Measurements from ENCODE around the gene PPP4R2.
"Not testable (repeated sequence)": the region's sequence is repeated elsewhere in the genome, so short reads cannot be mapped to it uniquely, and the experiment has no call there.

PPP4R2 gene

GRCh38 chr3:73026760-73027113 lies 30.1 kb downstream of the PPP4R2 start:
- no peak for DNase-seq

DNA sequence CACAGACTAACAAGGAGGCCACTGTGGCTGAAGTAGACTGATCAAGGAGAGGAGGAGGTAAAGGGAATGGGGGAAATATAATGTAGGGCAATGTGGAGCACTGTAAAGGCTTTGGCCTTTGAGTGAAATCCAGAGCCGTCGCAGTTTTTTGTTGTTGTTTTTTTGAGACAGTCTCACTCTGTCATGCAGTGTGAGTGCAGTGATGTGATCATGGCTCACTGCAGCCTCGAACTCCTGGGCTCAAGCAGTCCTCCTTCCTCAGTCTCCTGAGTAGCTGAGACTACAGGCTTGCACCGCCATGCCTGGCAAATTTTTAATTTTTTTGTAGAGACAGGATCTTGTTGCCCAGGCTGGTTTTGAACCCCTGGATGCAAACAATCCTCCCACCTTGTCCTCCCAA lies 32.2 kb downstream of the PPP4R2 start:
- DNase-seq: no peak

DNA sequence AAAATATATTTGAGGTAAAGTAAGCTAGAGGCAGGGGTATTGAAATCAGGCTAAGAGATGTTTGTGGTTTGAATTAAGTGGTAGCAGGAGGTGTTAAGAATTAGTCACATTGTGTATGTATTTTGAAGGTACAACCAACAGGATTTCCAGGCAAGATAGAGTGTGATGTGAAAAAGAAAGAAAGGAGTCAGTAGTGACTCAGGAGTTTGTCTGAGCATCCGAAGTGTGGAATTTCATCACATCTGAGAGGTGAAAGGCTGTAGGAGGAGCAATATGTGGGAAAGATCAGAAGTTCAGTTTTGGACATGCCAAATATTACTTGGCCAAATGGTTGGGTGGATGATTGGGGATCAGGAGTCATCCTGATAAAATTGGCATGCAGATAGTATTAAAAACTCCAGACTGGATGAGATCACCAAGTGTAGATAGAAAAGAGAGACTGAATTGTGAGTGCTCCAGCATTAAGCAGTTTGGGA lies 32.7 kb downstream of the PPP4R2 start:
- no peak for DNase-seq

- no peak for DNase-seq
Measured at GRCh38 chr3:73030073-73030597, 33.5 kb downstream of the PPP4R2 start.

DNA sequence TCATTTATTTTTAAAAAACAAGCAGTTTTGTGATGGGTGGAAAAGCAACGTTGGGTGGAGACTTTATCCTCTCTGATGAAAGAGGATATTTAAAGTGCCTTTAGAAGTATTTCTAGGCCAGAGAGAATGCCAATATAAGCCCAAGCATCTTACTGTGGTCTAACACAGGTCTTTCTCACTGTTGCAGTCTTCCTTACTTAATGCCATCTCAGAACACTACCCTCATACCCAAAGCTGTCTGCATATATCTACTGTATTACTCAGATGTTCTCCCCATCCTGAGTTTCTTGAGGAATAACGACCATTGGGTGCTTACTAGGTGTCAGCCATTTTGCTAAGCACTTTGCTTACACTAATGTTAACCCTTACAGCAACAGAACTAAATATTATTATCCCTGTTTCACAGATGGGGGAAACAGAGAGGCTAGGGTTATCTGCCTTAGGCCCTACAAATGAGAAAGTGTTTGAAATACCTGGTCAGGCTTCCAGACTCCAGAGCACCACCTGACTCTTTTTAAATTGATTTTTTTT lies 35.0 kb downstream of the PPP4R2 start:
- no peak for DNase-seq

DNA sequence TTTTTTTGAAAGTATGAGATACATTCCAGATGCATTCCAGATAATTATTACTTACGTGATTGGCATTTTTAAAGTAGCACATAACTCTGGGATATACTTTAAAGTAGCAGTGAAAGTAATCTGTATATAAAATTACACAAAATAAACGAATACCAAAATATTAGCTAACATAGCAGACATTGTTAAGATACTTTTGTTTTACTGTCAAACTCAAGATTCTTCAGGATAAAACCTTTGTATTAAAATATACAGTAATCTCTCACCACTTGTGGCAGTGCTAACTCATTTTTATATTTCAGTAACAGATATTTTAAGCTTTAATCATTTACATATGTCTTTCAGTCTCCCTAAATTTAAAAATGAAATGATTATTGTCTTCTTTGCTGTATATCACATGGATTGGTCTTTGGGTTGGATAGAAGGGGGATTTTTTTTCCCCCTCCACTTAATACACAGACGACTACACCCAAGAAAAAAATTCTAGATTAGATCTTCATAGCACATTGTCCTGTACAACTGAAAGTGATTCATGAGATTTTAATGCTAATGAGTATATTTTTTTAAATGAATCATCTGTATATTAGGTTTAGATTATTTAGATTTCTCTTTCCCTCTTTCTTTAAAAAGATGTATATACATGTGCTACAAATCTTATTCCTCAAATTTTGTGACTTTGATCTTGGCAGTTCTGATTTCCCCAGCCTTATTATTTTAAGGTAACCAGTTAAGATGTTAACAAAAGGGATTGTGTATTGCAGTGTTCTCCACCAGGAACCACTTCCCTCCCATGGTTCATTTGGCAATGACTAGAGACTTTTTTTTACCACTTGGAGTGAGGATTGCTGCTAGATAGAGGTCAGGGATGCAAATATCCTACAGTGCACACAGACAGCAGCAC lies 40.3 kb downstream of the PPP4R2 start:
- DNase-seq: no peak

DNA sequence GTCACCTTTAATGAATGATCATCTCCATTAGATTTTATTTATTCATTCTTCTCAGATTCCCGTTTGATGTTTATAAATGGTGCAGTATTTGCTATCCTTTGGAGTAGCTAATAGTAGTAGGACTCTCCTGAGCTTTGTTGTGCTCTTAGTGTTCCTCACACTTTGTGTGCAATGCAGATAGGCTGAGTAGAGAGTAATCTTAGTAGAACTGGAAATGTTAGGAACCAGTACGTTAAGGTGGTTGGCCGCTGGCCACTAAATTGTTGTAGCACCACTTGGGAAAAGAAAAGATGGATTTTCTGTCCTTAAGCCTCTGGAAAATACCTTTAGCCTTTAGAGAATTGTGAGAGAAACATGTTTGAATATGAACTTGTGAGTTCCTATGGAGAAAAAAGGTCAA lies 44.9 kb downstream of the PPP4R2 start:
- no peak for DNase-seq

- DNase-seq: no peak
Measured at GRCh38 chr3:73043414-73043813, 46.8 kb downstream of the PPP4R2 start.

DNA sequence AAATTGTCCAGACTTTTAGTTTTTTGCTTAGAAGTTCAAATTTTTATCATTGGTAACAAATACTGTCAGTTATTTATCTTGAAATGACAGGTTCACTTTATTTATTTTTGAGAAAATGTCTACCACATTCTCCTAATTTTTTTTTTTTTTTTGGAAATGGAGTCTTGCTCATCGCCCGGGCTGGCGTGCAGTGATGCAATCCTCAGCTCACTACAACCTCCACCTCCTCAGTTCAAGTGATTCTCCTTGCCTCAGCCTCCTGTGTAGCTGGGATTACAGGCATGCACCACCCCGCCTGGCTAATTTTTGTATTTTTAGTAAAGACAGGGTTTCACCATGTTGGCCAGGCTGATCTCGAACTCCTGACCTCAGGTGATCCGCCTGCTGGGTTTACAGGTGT lies 48.8 kb downstream of the PPP4R2 start:
- DNase-seq: no peak

DNA sequence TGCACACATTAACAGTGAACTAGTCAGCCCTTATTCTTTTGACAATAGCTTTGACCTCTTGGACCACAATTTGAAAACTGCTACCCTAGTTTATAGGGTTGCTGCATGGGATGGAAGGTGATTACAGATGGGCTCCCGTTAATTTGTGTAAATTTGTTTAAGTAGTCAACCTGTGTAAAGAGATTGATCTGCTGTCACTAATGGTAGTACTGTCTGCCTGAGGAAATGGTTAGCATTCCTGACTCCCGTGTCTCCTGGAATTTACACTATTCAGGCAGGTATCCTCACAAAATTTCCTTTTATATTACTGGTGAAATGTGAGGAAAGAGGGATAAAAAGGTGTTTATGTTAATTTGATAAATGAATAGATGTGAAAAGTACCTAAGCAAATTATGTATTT lies 49.6 kb downstream of the PPP4R2 start:
- no peak for DNase-seq

DNA sequence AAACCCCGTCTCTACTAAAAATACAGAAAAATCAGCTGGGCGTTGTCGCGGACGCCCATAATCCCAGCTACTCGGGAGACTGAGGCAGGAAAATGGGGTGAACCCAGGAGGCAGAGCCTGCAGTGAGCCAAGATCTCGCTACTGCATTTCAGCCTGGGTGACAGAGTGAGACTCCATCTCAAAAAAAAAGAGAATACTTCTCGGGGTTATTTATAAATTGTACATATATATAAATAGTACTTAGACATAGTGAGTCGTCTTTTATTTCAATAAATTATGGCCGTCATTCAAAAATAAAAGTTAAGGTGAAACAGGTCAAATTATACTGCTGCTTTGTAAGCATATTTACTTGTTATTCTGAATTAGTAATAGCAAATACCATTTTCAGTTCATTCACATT lies 52.7 kb downstream of the PPP4R2 start:
- no peak for DNase-seq

DNA sequence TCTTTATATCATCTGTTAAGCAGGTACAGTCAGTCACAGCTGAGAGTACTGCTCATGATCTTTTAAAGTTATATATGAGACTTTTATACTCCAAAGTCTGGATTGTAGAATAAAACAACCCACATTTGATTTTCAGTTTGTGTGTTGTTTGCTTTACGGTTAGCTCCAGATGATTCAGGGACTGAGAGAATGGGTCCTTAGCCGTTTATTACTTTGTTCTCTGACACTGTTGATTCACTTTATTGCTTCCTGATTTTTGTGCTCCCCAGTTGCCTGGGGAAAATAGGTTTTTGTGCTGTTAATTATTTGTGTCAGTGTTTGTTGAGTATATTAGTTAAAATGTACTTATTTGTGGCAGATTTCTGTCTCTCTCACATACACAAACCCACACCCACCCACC lies 56.2 kb downstream of the PPP4R2 start:
- no peak for DNase-seq

GRCh38 chr3:73055583-73055982 lies 59.0 kb downstream of the PPP4R2 start:
- DNase-seq: no peak

- DNase-seq: peak; percentile 4
Measured at GRCh38 chr3:73056014-73056844, 59.6 kb downstream of the PPP4R2 start.

DNA sequence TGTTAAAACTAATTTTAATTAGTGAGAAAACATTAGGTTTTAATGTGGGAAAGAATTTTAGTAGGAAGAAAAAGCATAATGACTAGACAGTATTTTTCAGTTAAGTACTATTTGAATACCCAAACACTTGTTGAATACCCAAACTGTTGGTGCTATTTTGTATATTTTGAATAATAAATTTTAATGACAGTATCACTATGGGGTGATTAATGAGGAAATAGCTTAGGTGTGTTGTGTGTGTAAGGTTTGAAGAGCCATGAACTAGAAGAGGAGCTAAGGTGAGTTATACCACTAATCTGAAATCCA lies 60.2 kb downstream of the PPP4R2 start:
- no peak for DNase-seq

DNA sequence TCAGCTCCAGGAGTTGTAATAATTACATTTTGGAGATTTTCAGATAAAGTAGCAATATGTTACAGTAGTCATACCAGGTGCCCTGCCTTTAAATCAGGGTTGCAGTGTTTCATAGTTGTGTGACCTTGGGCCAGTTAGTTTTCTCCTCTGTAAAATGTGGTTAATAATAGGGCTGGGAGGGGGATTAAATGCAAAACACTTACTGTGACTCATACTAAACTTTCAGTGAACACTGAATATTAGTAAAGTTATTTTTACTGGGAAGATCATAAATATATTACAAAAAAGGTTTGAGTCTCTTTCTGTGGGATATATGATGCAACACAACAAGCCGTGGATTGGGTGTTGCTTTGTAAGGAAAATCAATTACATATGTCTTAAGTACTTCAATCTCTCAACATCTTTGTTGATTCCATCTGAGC lies 63.7 kb downstream of the PPP4R2 start:
- no peak for DNase-seq

DNA sequence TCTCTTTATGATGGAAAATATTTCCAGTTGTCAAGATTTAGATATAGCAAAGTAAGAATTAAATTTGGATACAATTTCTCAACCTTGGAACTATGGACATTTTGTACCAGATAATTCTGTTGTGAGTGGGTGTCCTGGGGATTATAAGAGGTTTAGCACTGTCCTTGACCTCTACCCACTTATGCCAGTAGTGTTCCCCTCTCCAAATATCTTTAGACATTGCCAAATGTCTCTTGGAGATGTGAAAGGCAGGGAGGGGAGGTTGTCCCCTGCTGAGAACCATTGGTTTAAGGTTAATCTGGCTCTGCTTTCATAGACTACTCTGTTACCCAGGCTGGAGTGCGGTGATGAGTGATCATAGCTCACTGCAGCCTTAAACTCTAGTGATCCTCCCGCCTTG lies 64.8 kb downstream of the PPP4R2 start, which contains the start of gene EBLN2:
Gene EBLN2 (plus strand): TSS at position 244 of the 400 bp plus-strand sequence. CDS start 423 bp downstream, outside the sequence.
- DNase-seq: no peak

GRCh38 chr3:73066243-73066642 lies 69.6 kb downstream of the PPP4R2 start:
- DNase-seq: not testable (repeated sequence)

GRCh38 chr3:73068419-73068818 lies 71.8 kb downstream of the PPP4R2 start:
- DNase-seq: no peak

GRCh38 chr3:73069187-73069586 lies 72.6 kb downstream of the PPP4R2 start:
- DNase-seq: no peak

GRCh38 chr3:73069775-73070444 lies 73.3 kb downstream of the PPP4R2 start:
- no peak for DNase-seq

- DNase-seq: no peak
Measured at GRCh38 chr3:73070675-73071575, 74.3 kb downstream of the PPP4R2 start.
